HG03354 (cell line): ENCODE measurements around the gene TBC1D3I.
"Not testable (repeated sequence)": the region's sequence is repeated elsewhere in the genome, so short reads cannot be mapped to it uniquely, and the experiment has no call there.

Experiments
- ATAC-seq: cut with Tn5 transposase; IDR thresholded peaks from one replicate; pipeline ENCODE4 v1.9.1; 2021; ENCODE audit warnings: mild to moderate bottlenecking; ENCODE audit not compliant: unreplicated experiment, poor library complexity, severe bottlenecking

TBC1D3I gene

DNA sequence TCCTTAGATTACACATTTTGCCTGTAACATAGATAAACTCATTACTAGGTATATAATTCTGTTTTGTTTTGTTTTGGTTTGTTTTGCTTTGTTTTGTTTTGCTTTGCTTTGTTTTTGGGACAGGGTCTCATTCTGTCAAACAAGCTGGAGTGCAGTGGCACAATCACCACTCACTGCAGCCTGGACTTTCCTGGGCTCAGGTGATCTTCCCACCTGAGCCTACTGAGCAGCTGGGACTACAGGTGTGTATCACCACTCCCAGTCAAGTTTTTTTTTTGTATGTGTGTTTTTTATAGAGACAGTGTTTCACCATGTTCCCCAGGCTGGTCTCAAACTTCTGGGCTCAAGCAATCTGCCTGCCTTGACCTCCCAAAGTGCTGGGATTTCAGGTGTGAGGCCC, 54.8 kb downstream of the TBC1D3I start:
- no peak for ATAC-seq

GRCh38 chr17:36207383-36207782, 57.0 kb downstream of the TBC1D3I start:
- ATAC-seq, result not testable (repeated sequence)

- ATAC-seq, result not testable (repeated sequence)
Observed at GRCh38 chr17:36206486-36206821, 57.9 kb downstream of the TBC1D3I start.

DNA sequence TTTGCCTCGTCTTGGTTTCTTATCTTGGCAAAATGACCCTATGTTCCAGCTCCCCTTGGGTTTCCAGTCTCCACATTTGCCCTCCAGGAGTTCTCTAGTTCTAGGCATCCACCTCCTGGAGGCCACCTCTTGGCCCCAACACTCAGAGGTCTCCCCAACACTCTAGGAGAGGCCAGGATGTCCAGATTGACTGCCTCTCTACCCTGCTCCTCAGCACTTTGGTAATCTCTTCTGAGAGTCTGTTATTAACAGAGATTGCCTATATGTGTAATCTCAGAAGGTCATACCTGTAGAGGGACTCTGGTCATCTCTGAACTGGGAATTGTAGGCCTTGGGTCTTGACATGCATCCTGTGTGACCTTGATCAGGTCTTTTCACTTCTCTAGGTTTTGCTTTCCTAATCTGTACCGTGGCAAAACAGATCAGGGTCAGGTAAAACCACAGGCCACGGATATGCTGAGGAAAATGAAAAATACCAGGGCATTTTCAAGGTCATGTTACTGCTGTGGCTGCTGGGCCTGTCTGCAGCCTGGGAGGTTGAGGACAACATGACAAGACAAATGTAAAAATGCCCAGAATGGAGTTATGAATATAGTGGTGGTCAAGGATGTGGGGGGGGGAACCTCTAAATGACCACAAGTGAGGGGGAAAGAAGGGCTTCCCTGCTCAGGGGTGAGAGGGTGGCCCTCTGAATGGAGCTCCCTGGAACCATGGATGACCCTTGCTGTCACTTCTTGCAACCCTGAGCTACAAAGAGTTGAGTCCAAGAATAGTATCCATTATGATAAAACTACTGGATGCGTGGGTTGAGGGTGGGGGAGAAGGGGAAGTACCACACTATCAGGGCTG, 58.5 kb downstream of the TBC1D3I start:
- peak; percentile 24 for ATAC-seq

DNA sequence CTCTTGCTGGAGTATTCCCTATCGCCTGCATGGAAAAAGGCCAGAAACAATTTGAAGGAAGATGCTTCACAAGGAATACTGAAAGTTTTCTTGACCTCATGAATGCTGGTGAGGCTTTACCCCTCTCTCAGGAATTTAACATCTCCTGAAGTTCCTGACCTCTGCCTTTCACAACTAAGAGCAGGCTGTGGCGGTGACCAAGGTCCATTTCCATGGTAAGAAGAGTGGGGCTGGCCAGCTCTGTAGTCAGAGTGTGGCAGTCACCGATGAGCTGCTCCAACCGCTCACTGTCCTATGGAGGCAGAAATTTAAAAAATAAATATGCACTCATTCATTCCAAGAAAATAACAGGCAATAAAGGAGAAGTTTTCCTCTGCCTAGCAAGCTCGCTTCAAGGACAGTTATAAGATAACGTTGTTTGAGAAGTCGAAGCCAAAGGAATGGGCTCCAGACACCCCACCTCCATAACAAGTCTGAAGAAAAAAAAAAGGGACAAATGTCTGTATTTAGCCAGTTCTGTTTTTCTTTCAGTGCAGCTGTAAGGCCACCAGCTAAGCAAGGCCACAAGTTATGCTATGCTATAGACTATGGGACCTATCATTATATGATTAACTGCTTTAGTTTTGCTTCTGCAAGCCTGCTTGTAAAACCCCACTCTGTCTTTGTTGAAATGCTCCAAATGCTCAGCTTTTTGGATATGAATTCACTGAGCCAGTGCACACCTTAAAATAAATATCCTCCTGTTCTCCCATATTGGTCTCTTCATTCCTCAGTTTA, 59.5 kb downstream of the TBC1D3I start:
- no peak for ATAC-seq
